ENCODE results near the gene FAM114A2. TPM values are rescaled to one million over a fixed set of nuclear protein-coding genes. Genes with fewer than 3 reads are reported as not detected.
A peak's percentile ranks its signal among the peaks of the same experiment; 100 is the strongest.

FAM114A2 gene
- total RNA-seq, 1 donor from 2014 or later = 5.5 TPM

DNA sequence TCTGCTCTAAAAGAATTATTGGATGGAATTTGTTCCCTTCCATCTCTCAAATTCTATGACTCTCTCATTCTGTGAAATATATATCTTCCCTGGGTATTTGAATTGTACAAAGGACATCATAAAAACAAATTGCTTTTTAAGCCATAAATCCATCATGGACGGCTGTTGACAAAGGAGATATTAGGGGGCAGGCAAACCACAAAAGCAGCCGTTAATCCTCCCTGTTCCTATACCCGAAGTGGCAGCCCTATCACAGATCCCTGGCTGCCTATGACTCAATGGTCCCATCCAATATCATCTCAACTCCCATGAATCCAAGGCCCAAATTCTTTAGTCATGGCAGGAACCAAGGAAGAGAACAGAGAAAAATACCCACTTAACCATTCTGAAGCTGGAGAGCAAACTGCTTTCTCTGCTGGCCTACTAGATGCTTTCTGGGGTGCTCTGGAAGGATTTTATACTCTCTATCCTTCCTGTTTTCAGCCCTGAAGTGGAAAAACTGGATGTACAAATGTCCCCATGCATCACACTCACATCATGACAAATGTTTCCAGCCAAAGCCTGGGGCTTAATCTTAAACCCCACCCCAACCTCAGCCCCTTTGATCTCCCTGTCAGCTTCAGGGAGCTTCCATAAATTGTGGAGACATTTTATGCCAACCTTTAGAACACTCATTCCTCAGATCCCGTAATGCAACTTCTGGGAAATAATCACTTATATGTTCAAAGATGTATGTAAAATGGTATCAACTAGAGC lies 59.5 kb downstream of the FAM114A2 start:
- TF ChIP-seq, protein P1, sequence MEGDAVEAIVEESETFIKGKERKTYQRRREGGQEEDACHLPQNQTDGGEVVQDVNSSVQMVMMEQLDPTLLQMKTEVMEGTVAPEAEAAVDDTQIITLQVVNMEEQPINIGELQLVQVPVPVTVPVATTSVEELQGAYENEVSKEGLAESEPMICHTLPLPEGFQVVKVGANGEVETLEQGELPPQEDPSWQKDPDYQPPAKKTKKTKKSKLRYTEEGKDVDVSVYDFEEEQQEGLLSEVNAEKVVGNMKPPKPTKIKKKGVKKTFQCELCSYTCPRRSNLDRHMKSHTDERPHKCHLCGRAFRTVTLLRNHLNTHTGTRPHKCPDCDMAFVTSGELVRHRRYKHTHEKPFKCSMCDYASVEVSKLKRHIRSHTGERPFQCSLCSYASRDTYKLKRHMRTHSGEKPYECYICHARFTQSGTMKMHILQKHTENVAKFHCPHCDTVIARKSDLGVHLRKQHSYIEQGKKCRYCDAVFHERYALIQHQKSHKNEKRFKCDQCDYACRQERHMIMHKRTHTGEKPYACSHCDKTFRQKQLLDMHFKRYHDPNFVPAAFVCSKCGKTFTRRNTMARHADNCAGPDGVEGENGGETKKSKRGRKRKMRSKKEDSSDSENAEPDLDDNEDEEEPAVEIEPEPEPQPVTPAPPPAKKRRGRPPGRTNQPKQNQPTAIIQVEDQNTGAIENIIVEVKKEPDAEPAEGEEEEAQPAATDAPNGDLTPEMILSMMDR (conservative IDR thresholded peaks at IDR 0.05; ENCODE audit: low read depth, low read length) = no peak
- H3K4me3 ChIP-seq (ENCODE audit: low read depth, low read length) = no peak overlapping the region
- DNase-seq (ENCODE audit: low read depth) = no peak

- TF ChIP-seq, protein P1 (conservative IDR thresholded peaks at IDR 0.05; ENCODE audit: low read depth, low read length) = no peak
- DNase-seq (ENCODE audit: low read depth) = no peak
- H3K4me3 ChIP-seq (ENCODE audit: low read depth, low read length) = no peak overlapping the region
Observed at GRCh38 chr5:153974813-153975163, 63.9 kb downstream of the FAM114A2 start.

- no peak for DNase-seq (ENCODE audit: low read depth)
Observed at GRCh38 chr5:153974131-153974812, 64.4 kb downstream of the FAM114A2 start.

GRCh38 chr5:153972240-153972639 lies 66.5 kb downstream of the FAM114A2 start:
- no peak overlapping the region for H3K4me3 ChIP-seq (ENCODE audit: low read depth, low read length)
- TF ChIP-seq, protein P1 (conservative IDR thresholded peaks at IDR 0.05; ENCODE audit: low read depth, low read length) = no peak
- no peak for DNase-seq (ENCODE audit: low read depth)

More at GRCh38 chr5:153974131-153974812, 64.4 kb downstream of the FAM114A2 start:
- H3K4me3 ChIP-seq (ENCODE audit: low read depth, low read length) = no peak overlapping the region
- TF ChIP-seq, protein P1 (conservative IDR thresholded peaks at IDR 0.05; ENCODE audit: low read depth, low read length) = peak; percentile 85

DNA sequence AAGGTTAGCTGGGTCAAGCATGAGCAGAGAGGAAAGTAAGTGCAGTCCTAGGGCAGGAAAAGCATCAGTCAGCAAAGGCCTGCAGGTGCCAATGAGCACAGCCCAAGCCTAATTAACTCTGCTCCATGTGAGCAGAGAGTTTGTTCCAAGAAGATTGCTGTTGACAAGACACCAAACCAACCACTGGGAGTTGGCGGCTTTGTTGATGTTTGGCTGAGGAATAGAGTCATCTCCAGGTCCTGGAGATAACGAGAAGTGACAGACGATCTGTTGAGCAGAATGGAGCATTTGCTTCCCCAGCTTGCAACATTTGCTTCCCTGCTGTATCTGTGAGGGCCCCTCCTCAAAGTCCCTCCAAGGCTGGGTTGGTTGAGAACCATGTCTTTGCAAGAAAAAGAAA lies 68.2 kb downstream of the FAM114A2 start:
- H3K4me3 ChIP-seq (ENCODE audit: low read depth, low read length) = no peak overlapping the region
- DNase-seq (ENCODE audit: low read depth) = no peak
- TF ChIP-seq, protein P1 (conservative IDR thresholded peaks at IDR 0.05; ENCODE audit: low read depth, low read length) = no peak

DNA sequence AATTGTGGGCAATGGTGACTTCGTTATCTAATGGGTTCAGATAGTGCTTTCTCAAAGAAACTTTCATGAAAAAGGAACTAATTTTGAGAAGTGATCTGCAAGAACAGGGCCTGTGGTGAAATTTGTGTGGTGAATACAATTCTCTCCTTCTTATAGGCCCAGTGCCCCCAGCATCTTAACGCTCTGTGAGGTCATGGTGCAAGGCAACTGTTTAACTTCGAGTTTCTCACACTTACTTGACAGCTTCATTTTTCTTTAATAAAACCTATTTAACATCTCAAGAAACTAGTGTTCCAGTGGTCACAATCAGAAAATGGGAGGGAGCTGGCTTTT lies 69.2 kb downstream of the FAM114A2 start:
- DNase-seq (ENCODE audit: low read depth) = no peak
- H3K4me3 ChIP-seq (ENCODE audit: low read depth, low read length) = no peak overlapping the region
- TF ChIP-seq, protein P1 (conservative IDR thresholded peaks at IDR 0.05; ENCODE audit: low read depth, low read length) = no peak

Data from epithelial cell of proximal tubule (primary cell).